A549 (cell line): Measurements from ENCODE around the gene TRAPPC12. TPM values are rescaled to one million over a fixed set of nuclear protein-coding genes. Genes with fewer than 3 reads are reported as not detected.
A peak's percentile ranks its signal among the peaks of the same experiment; 100 is the strongest.

Source experiments
- ATAC-seq, 2 experiments: fragments of 200-7000 bp in 1 of 2; fragments of >200 bp in 1 of 2; cut with Nextera tagmentation in 1 of 2; cut with Tn5 transposase in 1 of 2; 3 replicates each; pipeline versions ENCODE4 v1.8.0 to v1.9.1; 2018 to 2020; ENCODE audit warnings: mild to moderate bottlenecking in 1 of 2, moderate library complexity in 1 of 2
- CTCF ChIA-PET: fragments of 300-600 bp; sonication (Branson Sonifier 250); formaldehyde crosslinking; extraction: SDS; loops from one replicate; lab custom pipeline; 2021; ENCODE audit warnings: antibody characterized with exemption, inconsistent platforms; lab: Yijun Ruan, JAX
- POLR2A ChIA-PET: fragments of 350-600 bp; formaldehyde crosslinking; extraction: SDS; loops from one replicate; lab custom pipeline; 2021; ENCODE audit warnings: antibody characterized with exemption, inconsistent platforms; lab: Yijun Ruan, JAX
- DNase-seq, 2 experiments: peaks; one replicate each; pipeline versions ENCODE4 v3.0.0 to v3.0.0-alpha.2; 2011 to 2016; ENCODE audit warnings: low read depth in 1 of 2, low spot score in 1 of 2
- FAIRE-seq: peaks from 2 replicates; lab custom pipeline; 2011; peaks lifted over from hg19 to GRCh38; lab: Jason Lieb, UNC
- H3K27ac ChIP-seq, 2 experiments: fragments of >200 bp; sonication (Bioruptor Twin); formaldehyde crosslinking; 3 replicates each; pipeline ENCODE4 v1.5.1; 2016 to 2017
- H3K4me1 ChIP-seq: fragments of >200 bp; sonication (Bioruptor Twin); formaldehyde crosslinking; 3 replicates; pipeline ENCODE4 v1.6.1; 2016
- H3K4me2 ChIP-seq: fragments of >200 bp; sonication (Bioruptor Twin); formaldehyde crosslinking; 3 replicates; pipeline ENCODE4 v1.6.1; 2016
- H3K4me3 ChIP-seq: fragments of >200 bp; sonication (Bioruptor Twin); formaldehyde crosslinking; 3 replicates; pipeline ENCODE4 v1.5.1; 2016
- H3K9me3 ChIP-seq: fragments of >200 bp; sonication (Bioruptor Twin); formaldehyde crosslinking; 3 replicates; pipeline ENCODE4 v1.6.1; 2016
- ATOH8 ChIP-seq: fragments of 250-450 bp; sonication (Bioruptor Pico); IDR thresholded peaks from 2 replicates; pipeline ENCODE4 v1.5.0; 2020; ENCODE audit warnings: low read depth, mild to moderate bottlenecking, moderate library complexity
- CHD2 ChIP-seq: fragments of 150-350 bp; IDR thresholded peaks from 2 replicates; pipeline ENCODE4 v1.6.1; 2014; ENCODE audit warnings: low read length; ENCODE audit not compliant: partially characterized antibody
- CTCF ChIP-seq: fragments of >200 bp; sonication (Bioruptor Twin); formaldehyde crosslinking; IDR thresholded peaks from 3 replicates; pipeline ENCODE4 v1.5.1; 2016
- EHF ChIP-seq: fragments of 250-450 bp; sonication (Bioruptor Pico); IDR thresholded peaks from 2 replicates; pipeline ENCODE4 v1.5.0; 2020; ENCODE audit warnings: mild to moderate bottlenecking
- ELK1 ChIP-seq: fragments of 150-350 bp; IDR thresholded peaks from 2 replicates; pipeline ENCODE4 v1.6.1; 2014; ENCODE audit warnings: low read depth, mild to moderate bottlenecking, low read length
- FOSL2 ChIP-seq, 2 experiments: fragments of 450-650 bp in 1 of 2; fragments of >200 bp in 1 of 2; sonication (Bioruptor Twin) in 1 of 2; formaldehyde crosslinking; IDR thresholded peaks; 2 replicates each; pipeline versions ENCODE4 v1.5.0 to v1.6.1; 2016 to 2020; ENCODE audit warnings: mild to moderate bottlenecking in 1 of 2, moderate library complexity in 1 of 2
- GATA3 ChIP-seq: IDR thresholded peaks from 2 replicates; pipeline ENCODE4 v1.6.1; 2012; ENCODE audit warnings: borderline replicate concordance
- HDAC2 ChIP-seq: fragments of 200-600 bp; sonication (generic); IDR thresholded peaks from 2 replicates; pipeline ENCODE4 v1.6.1; 2016
- HES2 ChIP-seq: fragments of >200 bp; sonication (Bioruptor Twin); formaldehyde crosslinking; IDR thresholded peaks from 2 replicates; pipeline ENCODE4 v1.6.1; 2016
- HEYL ChIP-seq: fragments of 250-450 bp; sonication (Bioruptor Pico); IDR thresholded peaks from 2 replicates; pipeline ENCODE4 v1.8.0; 2021; ENCODE audit warnings: mild to moderate bottlenecking, moderate library complexity
- HOXA7 ChIP-seq: fragments of 250-450 bp; sonication (Bioruptor Pico); IDR thresholded peaks from 2 replicates; pipeline ENCODE4 v1.5.0; 2020; ENCODE audit warnings: mild to moderate bottlenecking, moderate library complexity
- HOXB13 ChIP-seq: fragments of 250-450 bp; sonication (Bioruptor Pico); IDR thresholded peaks from 2 replicates; pipeline ENCODE4 v1.5.0; 2020; ENCODE audit warnings: low read depth, mild to moderate bottlenecking, moderate library complexity
- MAFK ChIP-seq: fragments of 450-650 bp; IDR thresholded peaks from 2 replicates; pipeline ENCODE4 v1.6.1; 2014; ENCODE audit not compliant: partially characterized antibody
- MAZ ChIP-seq: fragments of 150-350 bp; IDR thresholded peaks from 2 replicates; pipeline ENCODE4 v1.6.1; 2014; ENCODE audit warnings: antibody characterized with exemption, low read depth, low read length, borderline replicate concordance
- NFE2L2 ChIP-seq: fragments of 150-350 bp; conservative IDR thresholded peaks from 2 replicates; pipeline ENCODE4 v1.6.1; 2014; ENCODE audit warnings: low read length
- NR3C1 ChIP-seq: fragments of >200 bp; sonication (Bioruptor Twin); formaldehyde crosslinking; IDR thresholded peaks from 3 replicates; pipeline ENCODE4 v1.6.1; 2017
- PBX3 ChIP-seq: IDR thresholded peaks from 2 replicates; pipeline ENCODE4 v1.6.1; 2012
- POLR2AphosphoS2 ChIP-seq: conservative IDR thresholded peaks from 2 replicates; pipeline ENCODE4 v1.6.1; 2012; ENCODE audit warnings: low read length, improper control_type of control experiment, inconsistent platforms
- RCOR1 ChIP-seq: fragments of 150-350 bp; IDR thresholded peaks from 2 replicates; pipeline ENCODE4 v1.6.1; 2014; ENCODE audit warnings: antibody characterized with exemption, low read length, low read depth
- REST ChIP-seq: fragments of 200-600 bp; sonication (generic); IDR thresholded peaks from 2 replicates; pipeline ENCODE4 v1.6.1; 2016; ENCODE audit warnings: antibody characterized with exemption, mild to moderate bottlenecking, moderate library complexity
- SMC3 ChIP-seq: fragments of >200 bp; sonication (Bioruptor Twin); formaldehyde crosslinking; IDR thresholded peaks from 3 replicates; pipeline ENCODE4 v1.6.1; 2018; ENCODE audit warnings: inconsistent platforms
- TFCP2L1 ChIP-seq: fragments of 250-450 bp; sonication (Bioruptor Pico); IDR thresholded peaks from 2 replicates; pipeline ENCODE4 v1.5.0; 2021; ENCODE audit warnings: mild to moderate bottlenecking
- TP53 ChIP-seq: fragments of 250-450 bp; sonication (Bioruptor Pico); IDR thresholded peaks from 2 replicates; pipeline ENCODE4 v1.5.0; 2021; ENCODE audit warnings: mild to moderate bottlenecking, moderate library complexity
- USF2 ChIP-seq: fragments of 450-650 bp; IDR thresholded peaks from 2 replicates; pipeline ENCODE4 v1.6.1; 2014; ENCODE audit warnings: antibody characterized with exemption
- ZC3H11A ChIP-seq: fragments of 450-650 bp; IDR thresholded peaks from 2 replicates; pipeline ENCODE4 v1.6.1; 2014; ENCODE audit warnings: antibody characterized with exemption, mild to moderate bottlenecking
- ZNF302 ChIP-seq: fragments of 250-450 bp; sonication (Bioruptor Pico); IDR thresholded peaks from 2 replicates; pipeline ENCODE4 v1.9.0; 2021; ENCODE audit warnings: inconsistent platforms, mild to moderate bottlenecking, moderate library complexity
- ZSCAN20 ChIP-seq: fragments of 250-450 bp; sonication (Bioruptor Pico); IDR thresholded peaks from 2 replicates; pipeline ENCODE4 v1.8.0; 2022; ENCODE audit warnings: mild to moderate bottlenecking, moderate library complexity
- WGBS: methylation state at CpG from one replicate; pipeline ENCODE4 v1.1.6; 2017; ENCODE audit errors: missing lambda C conversion rate; 5-methylcytosine and 5-hydroxymethylcytosine counted together
- polyA plus RNA-seq, 4 experiments: library from polyadenylated mRNA; depleted of rRNA in 3 of 4; stranded (reverse); fragments of >200 nt; fragmentation: RNase III in 1 of 4; extraction: RNeasy Plus Mini Kit Qiagen cat#74134 plus additional on column Dnase treatment in 1 of 4; gene quantifications; 2 replicates in 3 of 4; 3 replicates in 1 of 4; pipeline ENCODE4 v1.2.3, GENCODE V29; 2011 to 2017

Gene TRAPPC12
- polyA plus RNA-seq, 2 of the 4 experiments (the other 2 are of a cell fraction): 42.3 to 55.0 TPM

- TF ChIP-seq POLR2AphosphoS2 (no peak), ZC3H11A (no peak), ATOH8 (CRISPR knock-in tag) (no peak), CHD2 (no peak), HOXA7 (CRISPR knock-in tag) (no peak), NFE2L2 (no peak), PBX3 (no peak), EHF (CRISPR knock-in tag) (no peak), HEYL (CRISPR knock-in tag) (no peak), CTCF (peak; percentile 49), FOSL2 (IDR thresholded peaks at IDR 0.05) (no peak), FOSL2 (CRISPR knock-in tag; IDR thresholded peaks at IDR 0.05) (peak; percentile 64; the same call in 1 of the 2 replicates), USF2 (no peak), ZNF302 (CRISPR knock-in tag) (no peak), RCOR1 (no peak), TFCP2L1 (CRISPR knock-in tag) (no peak), GATA3 (no peak; the same call in 1 of the 2 replicates), HDAC2 (no peak), REST (peak; percentile 35; the same call in 1 of the 2 replicates)
Measured at GRCh38 chr2:3379647-3380534, at the start of gene TRAPPC12 (continued).

GRCh38 chr2:3332133-3332532 is 47.4 kb upstream of the TRAPPC12 start:
- H3K4me3 ChIP-seq: no peak overlapping the region
- DNase-seq (no peak), FAIRE-seq (no peak), ATAC-seq (no peak)
- no peaks in the 10 kb centered on the region for H3K9me3 ChIP-seq
- WGBS: 92% methylated on average over 8 of the region's 8 CpGs
- ChIA-PET CTCF (no interaction called here), POLR2A (no interaction called here)
- H3K4me1 ChIP-seq: no peaks in the 10 kb centered on the region
- no peak overlapping the region for H3K4me2 ChIP-seq
- no peak overlapping the region for H3K27ac ChIP-seq
- no peak for TF ChIP-seq HES2
- TF ChIP-seq TP53 (CRISPR knock-in tag): no peak
- TF ChIP-seq ELK1: no peak
- no peak for TF ChIP-seq MAZ
- no peak for TF ChIP-seq HEYL (CRISPR knock-in tag)
- no peak for TF ChIP-seq SMC3
- no peak for TF ChIP-seq RCOR1
- TF ChIP-seq USF2: no peak
- no peak for TF ChIP-seq ZSCAN20 (CRISPR knock-in tag)
- no peak for TF ChIP-seq MAFK
- TF ChIP-seq NR3C1: no peak
- no peak for TF ChIP-seq HDAC2
- TF ChIP-seq HOXB13 (CRISPR knock-in tag): no peak
